K562 (cell line): ENCODE results near the gene ADAM30. TPM values are rescaled to one million over a fixed set of nuclear protein-coding genes. Genes with fewer than 3 reads are reported as not detected.

Experiments used
- ATAC-seq: fragments of 200-7000 bp; cut with Tn5 transposase; 3 replicates; pipeline ENCODE4 v1.9.1; 2020; ENCODE audit warnings: moderate library complexity
- BruUV-seq: library from RNA; stranded (reverse); fragments of 400-500 nt; replicated peaks from 2 replicates; lab custom pipeline; 2021; lab: Mats Ljungman, UMichigan
- CTCF ChIA-PET: fragments of 300-600 bp; formaldehyde crosslinking; extraction: SDS; loops from one replicate; lab custom pipeline; 2021; ENCODE audit warnings: low intra/inter-chr PET ratio; lab: Yijun Ruan, JAX
- POLR2A ChIA-PET: fragments of 300-600, 350-650 bp; sonication (Branson Sonifier 250); formaldehyde crosslinking; extraction: SDS; loops from one replicate; lab custom pipeline; 2021; ENCODE audit warnings: antibody characterized with exemption, inconsistent platforms; lab: Yijun Ruan, JAX
- DNase-seq, 4 experiments: peaks; one replicate each; pipeline versions ENCODE4 v3.0.0 to v3.0.0-alpha.2; 2011 to 2018; ENCODE audit warnings: low spot score in 3 of 4, mixed read lengths in 3 of 4; ENCODE audit errors: extremely low read depth in 1 of 4
- FAIRE-seq: peaks from 2 replicates; lab custom pipeline; 2011; peaks lifted over from hg19 to GRCh38; lab: Jason Lieb, UNC
- H2AFZ ChIP-seq: 2 replicates; pipeline ENCODE4 v1.6.0; 2011; ENCODE audit warnings: low read depth, low read length, control low read depth, inconsistent platforms
- H3K27ac ChIP-seq: fragments of 200-600 bp; 3 replicates; pipeline ENCODE4 v1.8.0; 2011; ENCODE audit warnings: low read depth, mild to moderate bottlenecking, control low read depth, inconsistent platforms, low read length, moderate library complexity, mixed read lengths; ENCODE audit errors: extremely low read depth
- H3K27me3 ChIP-seq, 2 experiments: fragments of 300-600 bp in 1 of 2; 2 replicates in 1 of 2; 3 replicates in 1 of 2; pipeline versions ENCODE4 v1.6.0 to v1.8.0; 2011; ENCODE audit warnings: inconsistent platforms in 2 of 2, low read length in 2 of 2, mild to moderate bottlenecking in 1 of 2, mixed read lengths in 1 of 2, moderate library complexity in 1 of 2; ENCODE audit not compliant: control insufficient read depth in 2 of 2, insufficient read depth in 2 of 2
- H3K36me3 ChIP-seq: fragments of 300-600 bp; 3 replicates; pipeline ENCODE4 v1.8.0; 2011; ENCODE audit warnings: mild to moderate bottlenecking, low read length, inconsistent platforms; ENCODE audit not compliant: control insufficient read depth, insufficient read depth
- H3K4me1 ChIP-seq, 2 experiments: fragments of 200-600 bp in 1 of 2; replicated peaks in 1 of 2; 2 replicates in 1 of 2; 3 replicates in 1 of 2; pipeline versions ENCODE4 v1.5.1 to v1.8.0; 2011; ENCODE audit warnings: inconsistent platforms in 2 of 2, low read length in 2 of 2, mild to moderate bottlenecking in 1 of 2, mixed read lengths in 1 of 2, moderate library complexity in 1 of 2; ENCODE audit not compliant: control insufficient read depth in 2 of 2, insufficient read depth in 2 of 2
- H3K4me2 ChIP-seq: 2 replicates; pipeline ENCODE4 v1.6.1; 2011; ENCODE audit warnings: low read length, control low read depth, inconsistent platforms, mixed read lengths; ENCODE audit not compliant: insufficient read depth
- H3K4me3 ChIP-seq: fragments of 200-600 bp; sonication (generic), shearing (Covaris generic); 2 replicates; pipeline ENCODE4 v1.5.1; 2016; ENCODE audit warnings: control low read depth, inconsistent platforms
- H3K79me2 ChIP-seq: fragments of 200-600 bp; 3 replicates; pipeline ENCODE4 v1.8.0; 2011; ENCODE audit warnings: low read length, inconsistent platforms; ENCODE audit not compliant: control insufficient read depth, insufficient read depth
- H3K9ac ChIP-seq, 2 experiments: 2 replicates each; pipeline versions ENCODE4 v1.6.0 to v1.6.1; 2011; ENCODE audit warnings: low read depth in 2 of 2, low read length in 2 of 2, control low read depth in 1 of 2, inconsistent platforms in 1 of 2, mild to moderate bottlenecking in 1 of 2, mixed read lengths in 1 of 2; ENCODE audit not compliant: insufficient read depth in 1 of 2
- H3K9me1 ChIP-seq: one replicate; pipeline ENCODE4 v1.6.0; 2011; ENCODE audit warnings: inconsistent platforms, mild to moderate bottlenecking, low read length, moderate library complexity; ENCODE audit not compliant: control insufficient read depth, insufficient read depth
- H3K9me3 ChIP-seq: replicated peaks from 2 replicates; pipeline ENCODE4 v1.5.1; 2011; ENCODE audit warnings: low read depth, low read length, inconsistent platforms; ENCODE audit not compliant: control insufficient read depth, insufficient read depth
- H4K20me1 ChIP-seq: replicated peaks from 2 replicates; pipeline ENCODE4 v1.6.1; 2011; ENCODE audit warnings: low read length, inconsistent platforms, mixed read lengths; ENCODE audit not compliant: control insufficient read depth, insufficient read depth
- ARID2 ChIP-seq: fragments of 450-650 bp; IDR thresholded peaks from 2 replicates; pipeline ENCODE4 v1.6.1; 2017; ENCODE audit warnings: antibody characterized with exemption, mild to moderate bottlenecking
- BMI1 ChIP-seq: fragments of 150-350 bp; IDR thresholded peaks from 2 replicates; pipeline ENCODE4 v1.6.1; 2014; ENCODE audit warnings: low read length
- ERF ChIP-seq: fragments of 450-650 bp; formaldehyde crosslinking; IDR thresholded peaks from 2 replicates; pipeline ENCODE4 v1.4.0; 2020; ENCODE audit warnings: mild to moderate bottlenecking, mixed read lengths
- HMBOX1 ChIP-seq: sonication (generic); IDR thresholded peaks from 2 replicates; pipeline ENCODE4 v1.6.1; 2016
- MCM7 ChIP-seq, 2 experiments: fragments of 450-650 bp; IDR thresholded peaks; 2 replicates each; pipeline ENCODE4 v1.6.1; 2016 to 2018
- MLLT1 ChIP-seq, 2 experiments: fragments of 450-650 bp; IDR thresholded peaks; 2 replicates each; pipeline ENCODE4 v1.6.1; 2016
- MLX ChIP-seq, 2 experiments: fragments of 450-650 bp in 1 of 2; sonication (generic) in 1 of 2; formaldehyde crosslinking; conservative IDR thresholded peaks; 2 replicates each; pipeline versions ENCODE4 v1.4.0 to v1.8.1; 2020 to 2022; ENCODE audit warnings: mild to moderate bottlenecking in 1 of 2, missing genetic modification reagents in 1 of 2
- MTA3 ChIP-seq: fragments of 450-650 bp; formaldehyde crosslinking; IDR thresholded peaks from 2 replicates; pipeline ENCODE4 v1.6.1; 2017; ENCODE audit warnings: mild to moderate bottlenecking, borderline replicate concordance
- PHF8 ChIP-seq: fragments of 200-600 bp; sonication (generic); IDR thresholded peaks from 2 replicates; pipeline ENCODE4 v1.6.1; 2012; ENCODE audit warnings: mixed run types, mild to moderate bottlenecking, inconsistent platforms, low read length, moderate library complexity, borderline replicate concordance
- TAF7 ChIP-seq: fragments of 450-650 bp; IDR thresholded peaks from 2 replicates; pipeline ENCODE4 v1.6.1; 2016; ENCODE audit warnings: missing genetic modification characterization, missing compliant biosample characterization
- TCF3 ChIP-seq: sonication (generic); formaldehyde crosslinking; IDR thresholded peaks from 2 replicates; pipeline ENCODE4 v1.4.0; 2020; ENCODE audit warnings: mild to moderate bottlenecking, missing genetic modification reagents
- ZNF511 ChIP-seq: sonication (generic); formaldehyde crosslinking; IDR thresholded peaks from 2 replicates; pipeline ENCODE4 v1.8.0; 2022; ENCODE audit warnings: mild to moderate bottlenecking, missing genetic modification reagents
- ZSCAN29 ChIP-seq: fragments of 450-650 bp; IDR thresholded peaks from 2 replicates; pipeline ENCODE4 v1.6.1; 2017
- in situ Hi-C: fragments of 300-500 bp; cut with MboI; formaldehyde crosslinking; loops from 4 replicates; pipeline ENCODE4 v1.15.0; 2018; ENCODE audit warnings: inconsistent platforms, mixed read lengths
- intact Hi-C: fragments of 100-400 bp; cut with micrococcal nuclease; formaldehyde crosslinking; loops from 2 replicates; pipeline ENCODE4 v1.14.2; 2022
- polyA plus RNA-seq, 8 experiments: library from polyadenylated mRNA; depleted of rRNA in 4 of 8; stranded (reverse) in 5 of 8; unstranded in 3 of 8; fragments of >200 nt; fragmentation: Nextera tagmentation in 2 of 8; fragmentation: Illumina TruSeq in 1 of 8; extraction: Ambion mirVana in 2 of 8; extraction: Trizol in 1 of 8; gene quantifications; 2 replicates each; pipeline versions ENCODE4 v1.2.1 to v1.2.3, GENCODE V29; 2011 to 2014; ENCODE audit warnings: inconsistent platforms in 1 of 8, missing spikeins in 1 of 8
- total RNA-seq, 7 experiments: library from RNA; depleted of rRNA in 6 of 7; stranded (reverse); fragments of >200 nt in 6 of 7; fragmentation: Illumina TruSeq in 2 of 7; extraction: Trizol in 2 of 7; gene quantifications; 2 replicates each; pipeline versions ENCODE4 v1.2.1 to v1.2.3, GENCODE V29; 2011 to 2021; ENCODE audit warnings: low replicate concordance in 1 of 7

Gene ADAM30
- total and polyA plus RNA-seq, 9 of the 15 experiments (the other 6 are each of a cell fraction or from before 2014, with no cell fraction given) = not detected

- CTCF ChIA-PET = no interaction called here
- POLR2A ChIA-PET = interaction anchor here (0.6 to 0.7 kb wide), 2 partner anchors 20 to 166 kb away, joined by 3 read pairs; no protein-coding TSS in a partner anchor
- no TSS peak for BruUV-seq
These were observed 34.0 kb downstream of the ADAM30 start for GRCh38 chr1:119862276-119862675.

More at GRCh38 chr1:119862276-119862675, 34.0 kb downstream of the ADAM30 start:
- Histone ChIP-seq H3K27ac (no peak overlapping the region), H3K79me2 (no peaks in the 10 kb centered on the region), H3K27me3 (no peaks in the 10 kb centered on the region), H3K36me3 (no peaks in the 10 kb centered on the region), H2AFZ (no peak overlapping the region), H4K20me1 (no peaks in the 10 kb centered on the region), H3K9me3 (no peaks in the 10 kb centered on the region), H3K9me1 (no peaks in the 10 kb centered on the region), H3K9ac (no peak overlapping the region), H3K4me2 (no peak overlapping the region), H3K4me1 (peaks cover 0 to 28% of the 10 kb centered on the region in 2 experiments; a peak in 4 of 5 replicates), H3K4me3 (no peak overlapping the region)
- in situ Hi-C loops (no loop called here), intact Hi-C loops (no loop called here)
- DNase-seq (no peak), ATAC-seq (no peak), FAIRE-seq (no peak)
- no peak for TF ChIP-seq MLX (CRISPR knock-in tag; conservative IDR thresholded peaks at IDR 0.05)
- TF ChIP-seq MTA3 = no peak
- TF ChIP-seq PHF8 = no peak
- no peak for TF ChIP-seq ERF (CRISPR knock-in tag)
- no peak for TF ChIP-seq ZSCAN29
- no peak for TF ChIP-seq MLLT1 (IDR thresholded peaks at IDR 0.05)
- no peak for TF ChIP-seq BMI1
- TF ChIP-seq TAF7 (tag) = no peak
- no peak for TF ChIP-seq MCM7 (IDR thresholded peaks at IDR 0.05)
- TF ChIP-seq ARID2 = no peak
- TF ChIP-seq TCF3 (CRISPR knock-in tag) = no peak
- TF ChIP-seq ZNF511 (CRISPR knock-in tag) = no peak
- TF ChIP-seq HMBOX1 = no peak
